Measurements from ENCODE around the gene SYT1.

DNA sequence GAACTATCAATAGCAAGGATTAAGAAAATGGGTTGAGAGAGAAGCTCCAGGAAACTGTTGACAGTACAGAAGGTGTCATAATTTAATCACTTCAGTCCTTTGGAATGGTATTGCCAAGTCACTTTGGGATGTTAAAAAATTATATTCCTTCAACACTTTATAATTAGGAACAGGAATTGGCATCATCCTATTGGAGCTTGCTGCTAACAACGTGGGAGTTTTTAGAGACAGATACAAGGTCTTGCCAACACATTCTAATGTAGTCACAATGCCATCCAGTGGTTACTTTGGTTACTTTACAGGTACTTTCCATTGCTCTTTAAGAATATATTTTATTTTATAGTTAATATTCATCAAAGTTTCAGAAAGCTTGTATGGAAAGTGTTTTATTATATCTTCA, 310.1 kb downstream of the SYT1 start:
- TF ChIP-seq NR2F2 (IDR thresholded peaks at IDR 0.05) (no peak), YY1 (IDR thresholded peaks at IDR 0.05) (no peak)

Data from liver (tissue), 2 donors.